Measurements from ENCODE around the gene USHBP1.
A peak's percentile ranks its signal among the peaks of the same experiment; 100 is the strongest.

DNA sequence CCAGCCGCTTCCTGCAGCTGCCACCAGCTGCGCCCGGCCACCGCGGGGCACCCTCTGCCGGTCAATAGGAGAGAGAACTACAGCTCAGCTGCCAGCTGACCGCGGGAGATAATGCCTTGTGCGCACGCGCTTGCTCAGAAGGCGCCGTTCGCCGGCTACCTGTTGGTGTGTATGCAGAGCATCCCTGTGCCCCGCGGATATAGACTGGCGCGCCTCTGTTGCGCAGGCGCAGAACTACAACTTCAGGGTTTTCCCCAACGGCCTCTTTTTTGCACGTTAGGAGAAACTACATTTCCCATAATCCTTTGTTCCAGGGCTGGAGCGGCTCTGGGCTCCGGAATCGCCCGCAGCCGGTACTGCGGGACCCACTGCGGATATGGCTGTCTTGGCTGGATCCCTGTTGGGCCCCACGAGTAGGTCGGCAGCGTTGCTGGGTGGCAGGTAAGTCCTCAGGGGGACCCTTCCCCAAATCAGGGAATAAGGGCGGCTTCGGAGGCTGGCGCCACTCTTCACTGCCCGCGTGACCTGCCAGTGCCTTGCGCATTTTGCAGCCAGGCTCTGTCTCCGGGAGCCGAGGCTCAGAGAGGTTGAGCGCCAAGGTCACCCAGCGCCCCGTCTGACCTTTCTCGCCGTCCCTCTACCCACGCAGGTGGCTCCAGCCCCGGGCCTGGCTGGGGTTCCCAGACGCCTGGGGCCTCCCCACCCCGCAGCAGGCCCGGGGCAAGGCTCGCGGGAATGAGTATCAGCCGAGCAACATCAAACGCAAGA, 41.2 kb upstream of the USHBP1 start, which contains the start of gene MRPL34:
- TF ChIP-seq POLR2A (IDR thresholded peaks at IDR 0.05): peak in 3 of 4 donors; percentile 46 to 77 (median 74)
- TF ChIP-seq, protein P1, sequence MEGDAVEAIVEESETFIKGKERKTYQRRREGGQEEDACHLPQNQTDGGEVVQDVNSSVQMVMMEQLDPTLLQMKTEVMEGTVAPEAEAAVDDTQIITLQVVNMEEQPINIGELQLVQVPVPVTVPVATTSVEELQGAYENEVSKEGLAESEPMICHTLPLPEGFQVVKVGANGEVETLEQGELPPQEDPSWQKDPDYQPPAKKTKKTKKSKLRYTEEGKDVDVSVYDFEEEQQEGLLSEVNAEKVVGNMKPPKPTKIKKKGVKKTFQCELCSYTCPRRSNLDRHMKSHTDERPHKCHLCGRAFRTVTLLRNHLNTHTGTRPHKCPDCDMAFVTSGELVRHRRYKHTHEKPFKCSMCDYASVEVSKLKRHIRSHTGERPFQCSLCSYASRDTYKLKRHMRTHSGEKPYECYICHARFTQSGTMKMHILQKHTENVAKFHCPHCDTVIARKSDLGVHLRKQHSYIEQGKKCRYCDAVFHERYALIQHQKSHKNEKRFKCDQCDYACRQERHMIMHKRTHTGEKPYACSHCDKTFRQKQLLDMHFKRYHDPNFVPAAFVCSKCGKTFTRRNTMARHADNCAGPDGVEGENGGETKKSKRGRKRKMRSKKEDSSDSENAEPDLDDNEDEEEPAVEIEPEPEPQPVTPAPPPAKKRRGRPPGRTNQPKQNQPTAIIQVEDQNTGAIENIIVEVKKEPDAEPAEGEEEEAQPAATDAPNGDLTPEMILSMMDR (IDR thresholded peaks at IDR 0.05): peak; percentile 77 to 98 (median 94)

Measured in upper lobe of left lung (tissue), 4 donors.